Measurements from ENCODE around the gene FBXO7.

FBXO7 gene

DNA sequence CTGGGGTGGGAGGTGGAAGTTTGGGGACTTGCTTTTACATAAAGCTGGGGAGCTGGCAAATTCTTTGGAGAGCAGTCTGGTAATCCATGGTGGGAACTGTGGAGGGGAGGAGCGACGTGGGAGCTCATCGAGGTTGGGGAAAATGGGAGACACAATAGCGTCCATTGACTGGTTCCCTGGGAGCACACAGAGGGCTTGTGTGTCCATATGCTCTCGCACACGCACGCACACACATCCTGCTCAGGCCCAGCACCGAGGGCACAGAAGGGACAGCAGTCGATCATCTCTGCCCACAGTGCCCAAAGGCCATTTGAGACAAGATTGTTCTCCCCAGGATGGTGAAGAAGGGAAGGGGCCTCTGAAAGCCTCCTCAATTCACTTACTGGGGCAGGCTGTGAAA is 53.7 kb downstream of the FBXO7 start:
- no peaks in the 10 kb centered on the region for H3K36me3 ChIP-seq (ENCODE audit: control insufficient read depth in 4 of 4, insufficient read depth in 4 of 4, low read length in 3 of 4)
- no peak for DNase-seq
- no peaks in the 10 kb centered on the region for H3K9me3 ChIP-seq (ENCODE audit: control extremely low read depth in 1 of 5, control insufficient read depth in 4 of 5, insufficient read depth in 2 of 5, low read depth in 1 of 5, low read length in 4 of 5)
- H3K4me1 ChIP-seq (ENCODE audit: control extremely low read depth in 1 of 4, control insufficient read depth in 4 of 4, insufficient read depth in 4 of 4, low read length in 3 of 4) = peaks cover 0 to 4% (median 3%) of the 10 kb centered on the region in 4 experiments
- ChIA-PET POLR2A (interaction anchor here (1.0 kb wide), 1 partner anchor 266 kb away, joined by 3 read pairs; no protein-coding TSS in a partner anchor), CTCF (interaction anchor here (0.6 to 8.1 kb wide), 22 partner anchors 10 to 507 kb away, joined by 3 to 93 read pairs (median 4); no protein-coding TSS in a partner anchor)
- WGBS (ENCODE audit: insufficient coverage) = 99% methylated on average over 9 of the region's 9 CpGs
- H3K4me3 ChIP-seq (ENCODE audit: control insufficient read depth in 1 of 7, extremely low read depth in 1 of 7, insufficient read depth in 4 of 7, low read depth in 2 of 7, low read length in 6 of 7) = no peak overlapping the region
- H3K27me3 ChIP-seq (replicated peaks in 2 of 5; ENCODE audit: control insufficient read depth in 4 of 5, insufficient read depth in 5 of 5, low read length in 4 of 5) = no peaks in the 10 kb centered on the region
- H3K27ac ChIP-seq (ENCODE audit: insufficient read depth in 1 of 2, low read depth in 1 of 2, low read length in 2 of 2, poor library complexity in 1 of 2, severe bottlenecking in 2 of 2) = no peak overlapping the region

DNA sequence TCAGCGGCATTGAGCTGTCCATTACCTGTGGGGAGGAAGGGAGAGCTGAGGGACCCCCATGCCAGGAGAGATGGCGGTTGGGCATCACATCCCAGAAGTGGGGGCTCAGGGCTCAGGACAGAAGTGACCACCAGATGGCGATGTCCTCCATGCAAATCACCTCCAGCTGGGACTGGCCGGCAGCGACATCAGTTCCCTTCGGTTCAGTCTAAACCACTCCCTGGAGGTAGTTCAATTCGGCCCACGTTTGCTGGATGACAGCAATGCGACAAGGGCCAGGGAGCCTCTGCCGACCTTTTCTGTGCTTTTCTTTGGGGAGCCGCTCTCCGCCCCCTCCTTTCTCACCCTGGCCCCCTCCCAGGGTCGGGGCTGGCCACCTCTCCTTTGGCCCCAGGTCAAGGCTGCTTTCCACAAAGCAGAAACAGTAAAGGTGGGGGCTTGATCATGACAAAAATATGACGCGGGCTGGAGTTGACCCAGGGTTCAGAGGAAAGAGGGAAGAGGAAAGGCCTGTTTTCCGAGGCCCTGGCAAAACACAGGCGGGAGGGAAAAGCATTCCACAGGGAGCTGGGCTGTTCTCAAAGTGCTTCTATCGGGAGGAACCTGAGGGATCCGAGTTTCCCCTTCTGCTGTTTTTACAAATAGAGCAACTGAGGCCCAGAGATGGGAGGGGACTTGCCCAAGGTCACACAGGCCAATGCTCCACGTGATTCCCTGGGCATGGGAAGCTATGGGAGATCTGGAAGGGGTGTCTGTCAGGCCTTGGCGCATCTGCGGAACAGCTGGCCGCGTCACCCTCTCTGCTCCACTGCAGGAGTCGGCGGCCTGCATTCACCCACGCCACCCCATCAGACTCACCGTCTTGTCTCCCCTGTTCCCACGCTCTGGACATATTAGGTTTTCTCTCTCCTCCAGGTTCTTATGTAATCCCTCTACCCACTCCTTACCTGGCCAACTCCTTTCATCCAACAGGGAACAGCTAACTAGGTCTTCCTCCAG is 54.7 kb downstream of the FBXO7 start:
- H3K4me3 ChIP-seq (ENCODE audit: control insufficient read depth in 1 of 7, extremely low read depth in 1 of 7, insufficient read depth in 4 of 7, low read depth in 2 of 7, low read length in 6 of 7) = no peak overlapping the region
- CTCF ChIA-PET = interaction anchor here (0.6 to 8.1 kb wide), 29 partner anchors 10 to 528 kb away, joined by 3 to 93 read pairs (median 4); no protein-coding TSS in a partner anchor
- no peak overlapping the region for H3K27ac ChIP-seq (ENCODE audit: insufficient read depth in 1 of 2, low read depth in 1 of 2, low read length in 2 of 2, poor library complexity in 1 of 2, severe bottlenecking in 2 of 2)
- no peaks in the 10 kb centered on the region for H3K36me3 ChIP-seq (ENCODE audit: control insufficient read depth in 4 of 4, insufficient read depth in 4 of 4, low read length in 3 of 4)
- 58% methylated on average over 26 of the region's 29 CpGs for WGBS (ENCODE audit: insufficient coverage)
- DNase-seq = peak; percentile 83 to 92 (median 89)
- H3K27me3 ChIP-seq (replicated peaks in 2 of 5; ENCODE audit: control insufficient read depth in 4 of 5, insufficient read depth in 5 of 5, low read length in 4 of 5) = peaks cover 0 to 3% (median 0%) of the 10 kb centered on the region in 5 experiments
- POLR2A ChIA-PET = interaction anchor here (1.0 kb wide), 1 partner anchor 265 kb away, joined by 3 read pairs; no protein-coding TSS in a partner anchor
- peaks cover 0 to 4% (median 3%) of the 10 kb centered on the region in 4 experiments for H3K4me1 ChIP-seq (ENCODE audit: control extremely low read depth in 1 of 4, control insufficient read depth in 4 of 4, insufficient read depth in 4 of 4, low read length in 3 of 4)
- no peaks in the 10 kb centered on the region for H3K9me3 ChIP-seq (ENCODE audit: control extremely low read depth in 1 of 5, control insufficient read depth in 4 of 5, insufficient read depth in 2 of 5, low read depth in 1 of 5, low read length in 4 of 5)

DNA sequence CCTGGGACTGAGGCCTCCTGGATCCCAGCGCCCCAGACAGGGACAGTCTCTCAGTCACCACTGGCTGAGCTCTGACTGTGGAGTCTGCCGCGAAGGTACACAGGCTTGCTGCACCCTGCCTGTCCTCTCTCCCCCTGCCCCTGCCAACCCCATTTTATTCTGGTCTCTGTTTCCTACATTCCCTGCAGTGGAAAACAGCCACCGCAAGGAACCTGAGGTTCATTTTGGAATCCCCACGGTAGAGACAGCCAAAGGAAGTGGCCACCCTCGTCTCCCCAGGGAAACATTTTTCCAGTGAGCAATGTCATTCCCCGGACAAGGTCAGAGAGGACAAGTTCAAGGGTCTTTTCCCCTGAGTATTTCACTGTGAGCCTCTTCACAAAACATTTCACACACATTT is 56.6 kb downstream of the FBXO7 start:
- H3K27me3 ChIP-seq (replicated peaks in 2 of 5; ENCODE audit: control insufficient read depth in 4 of 5, insufficient read depth in 5 of 5, low read length in 4 of 5) = peaks cover 0 to 3% (median 0%) of the 10 kb centered on the region in 5 experiments
- H3K36me3 ChIP-seq (ENCODE audit: control insufficient read depth in 4 of 4, insufficient read depth in 4 of 4, low read length in 3 of 4) = no peaks in the 10 kb centered on the region
- no peak overlapping the region for H3K27ac ChIP-seq (ENCODE audit: insufficient read depth in 1 of 2, low read depth in 1 of 2, low read length in 2 of 2, poor library complexity in 1 of 2, severe bottlenecking in 2 of 2)
- DNase-seq = no peak
- no peak overlapping the region for H3K4me3 ChIP-seq (ENCODE audit: control insufficient read depth in 1 of 7, extremely low read depth in 1 of 7, insufficient read depth in 4 of 7, low read depth in 2 of 7, low read length in 6 of 7)
- 88% methylated on average over 7 of the region's 7 CpGs for WGBS (ENCODE audit: insufficient coverage)
- ChIA-PET POLR2A (interaction anchor here (0.7 kb wide), 1 partner anchor 290 kb away, joined by 3 read pairs; no protein-coding TSS in a partner anchor), CTCF (interaction anchor here (0.9 to 8.1 kb wide), 4 partner anchors 13 to 469 kb away, joined by 4 to 93 read pairs (median 36); no protein-coding TSS in a partner anchor)
- no peaks in the 10 kb centered on the region for H3K9me3 ChIP-seq (ENCODE audit: control extremely low read depth in 1 of 5, control insufficient read depth in 4 of 5, insufficient read depth in 2 of 5, low read depth in 1 of 5, low read length in 4 of 5)
- H3K4me1 ChIP-seq (ENCODE audit: control extremely low read depth in 1 of 4, control insufficient read depth in 4 of 4, insufficient read depth in 4 of 4, low read length in 3 of 4) = peaks cover 0 to 4% (median 3%) of the 10 kb centered on the region in 4 experiments

DNA sequence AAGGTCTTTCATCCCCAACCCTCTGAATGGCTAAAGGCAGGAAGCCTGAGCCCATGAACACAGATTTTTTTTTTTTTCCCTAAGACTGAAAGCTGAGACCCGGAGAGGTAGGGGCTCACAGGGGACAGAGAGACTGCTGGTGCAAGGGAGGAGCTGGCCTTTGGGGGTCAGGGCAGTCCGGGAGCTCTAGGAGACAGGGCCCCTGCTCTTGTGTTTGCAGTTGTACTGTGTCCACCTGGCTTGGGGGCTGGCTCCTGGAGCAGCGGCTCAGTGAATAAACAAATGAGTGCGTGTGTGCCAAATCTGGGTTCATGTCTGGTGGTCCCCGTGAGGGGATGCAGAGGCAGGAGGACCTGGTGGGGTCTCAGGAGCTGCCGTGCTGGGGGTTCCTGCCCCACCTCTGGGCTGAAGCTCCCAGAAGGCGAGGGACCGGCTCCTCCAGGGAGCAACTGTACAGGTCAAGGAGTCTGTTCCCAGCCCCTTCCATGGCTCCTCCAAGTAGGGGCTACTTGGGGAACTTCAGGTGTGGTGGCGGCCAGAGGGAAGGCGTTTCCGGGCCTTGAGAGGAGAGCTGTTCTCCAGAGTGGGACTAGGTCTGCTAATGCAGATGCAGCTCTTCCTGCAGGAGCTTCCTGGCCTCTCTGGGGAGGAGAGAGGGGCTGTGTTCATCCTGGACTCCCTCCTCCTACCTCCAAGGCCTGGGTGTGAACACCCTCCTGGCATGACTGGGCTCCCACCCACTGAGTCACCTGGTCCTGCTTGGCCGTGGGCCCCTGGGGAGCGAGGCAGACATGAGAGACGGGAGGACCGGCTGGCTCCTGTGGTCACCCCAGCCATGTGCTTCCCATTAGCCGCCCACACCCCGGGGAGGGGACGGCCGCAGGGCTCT is 57.6 kb downstream of the FBXO7 start:
- CTCF ChIA-PET = interaction anchor here (0.7 to 8.1 kb wide), 4 partner anchors 252 to 468 kb away, joined by 3 to 93 read pairs (median 26); no protein-coding TSS in a partner anchor
- Histone ChIP-seq H3K27ac (ENCODE audit: insufficient read depth in 1 of 2, low read depth in 1 of 2, low read length in 2 of 2, poor library complexity in 1 of 2, severe bottlenecking in 2 of 2) (no peak overlapping the region), H3K9me3 (ENCODE audit: control extremely low read depth in 1 of 5, control insufficient read depth in 4 of 5, insufficient read depth in 2 of 5, low read depth in 1 of 5, low read length in 4 of 5) (no peaks in the 10 kb centered on the region), H3K27me3 (replicated peaks in 2 of 5; ENCODE audit: control insufficient read depth in 4 of 5, insufficient read depth in 5 of 5, low read length in 4 of 5) (peaks cover 0 to 3% (median 0%) of the 10 kb centered on the region in 5 experiments), H3K4me3 (ENCODE audit: control insufficient read depth in 1 of 7, extremely low read depth in 1 of 7, insufficient read depth in 4 of 7, low read depth in 2 of 7, low read length in 6 of 7) (no peak overlapping the region), H3K4me1 (ENCODE audit: control extremely low read depth in 1 of 4, control insufficient read depth in 4 of 4, insufficient read depth in 4 of 4, low read length in 3 of 4) (peaks cover 0 to 4% (median 3%) of the 10 kb centered on the region in 4 experiments), H3K36me3 (ENCODE audit: control insufficient read depth in 4 of 4, insufficient read depth in 4 of 4, low read length in 3 of 4) (no peaks in the 10 kb centered on the region)
- WGBS (ENCODE audit: insufficient coverage) = 91% methylated on average over 13 of the region's 19 CpGs
- DNase-seq = no peak
- POLR2A ChIA-PET = no interaction called here

DNA sequence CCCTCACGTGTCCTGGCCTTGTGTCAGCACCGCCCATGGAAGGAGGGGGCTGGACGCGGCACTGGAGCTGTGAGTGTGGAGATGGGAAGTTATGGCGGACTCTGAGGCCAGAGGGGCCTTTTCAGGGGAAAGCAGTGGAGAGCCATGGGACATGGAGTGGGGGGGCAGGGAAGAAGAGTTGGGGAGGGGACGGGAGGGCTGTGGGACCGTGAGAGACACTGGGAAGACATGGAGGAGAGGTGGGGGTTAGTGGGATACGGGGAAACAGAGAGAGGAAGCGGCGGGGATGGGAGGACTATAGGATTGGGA is 58.2 kb downstream of the FBXO7 start:
- WGBS (ENCODE audit: insufficient coverage) = 95% methylated on average over 3 of the region's 10 CpGs
- peaks cover 0 to 3% (median 0%) of the 10 kb centered on the region in 5 experiments for H3K27me3 ChIP-seq (replicated peaks in 2 of 5; ENCODE audit: control insufficient read depth in 4 of 5, insufficient read depth in 5 of 5, low read length in 4 of 5)
- ChIA-PET POLR2A (no interaction called here), CTCF (interaction anchor here (0.7 to 8.1 kb wide), 2 partner anchors 252 to 264 kb away, joined by 3 to 93 read pairs; no protein-coding TSS in a partner anchor)
- peaks cover 0 to 4% (median 3%) of the 10 kb centered on the region in 4 experiments for H3K4me1 ChIP-seq (ENCODE audit: control extremely low read depth in 1 of 4, control insufficient read depth in 4 of 4, insufficient read depth in 4 of 4, low read length in 3 of 4)
- no peaks in the 10 kb centered on the region for H3K36me3 ChIP-seq (ENCODE audit: control insufficient read depth in 4 of 4, insufficient read depth in 4 of 4, low read length in 3 of 4)
- no peaks in the 10 kb centered on the region for H3K9me3 ChIP-seq (ENCODE audit: control extremely low read depth in 1 of 5, control insufficient read depth in 4 of 5, insufficient read depth in 2 of 5, low read depth in 1 of 5, low read length in 4 of 5)
- no peak overlapping the region for H3K27ac ChIP-seq (ENCODE audit: insufficient read depth in 1 of 2, low read depth in 1 of 2, low read length in 2 of 2, poor library complexity in 1 of 2, severe bottlenecking in 2 of 2)
- DNase-seq = no peak
- no peak overlapping the region for H3K4me3 ChIP-seq (ENCODE audit: control insufficient read depth in 1 of 7, extremely low read depth in 1 of 7, insufficient read depth in 4 of 7, low read depth in 2 of 7, low read length in 6 of 7)

DNA sequence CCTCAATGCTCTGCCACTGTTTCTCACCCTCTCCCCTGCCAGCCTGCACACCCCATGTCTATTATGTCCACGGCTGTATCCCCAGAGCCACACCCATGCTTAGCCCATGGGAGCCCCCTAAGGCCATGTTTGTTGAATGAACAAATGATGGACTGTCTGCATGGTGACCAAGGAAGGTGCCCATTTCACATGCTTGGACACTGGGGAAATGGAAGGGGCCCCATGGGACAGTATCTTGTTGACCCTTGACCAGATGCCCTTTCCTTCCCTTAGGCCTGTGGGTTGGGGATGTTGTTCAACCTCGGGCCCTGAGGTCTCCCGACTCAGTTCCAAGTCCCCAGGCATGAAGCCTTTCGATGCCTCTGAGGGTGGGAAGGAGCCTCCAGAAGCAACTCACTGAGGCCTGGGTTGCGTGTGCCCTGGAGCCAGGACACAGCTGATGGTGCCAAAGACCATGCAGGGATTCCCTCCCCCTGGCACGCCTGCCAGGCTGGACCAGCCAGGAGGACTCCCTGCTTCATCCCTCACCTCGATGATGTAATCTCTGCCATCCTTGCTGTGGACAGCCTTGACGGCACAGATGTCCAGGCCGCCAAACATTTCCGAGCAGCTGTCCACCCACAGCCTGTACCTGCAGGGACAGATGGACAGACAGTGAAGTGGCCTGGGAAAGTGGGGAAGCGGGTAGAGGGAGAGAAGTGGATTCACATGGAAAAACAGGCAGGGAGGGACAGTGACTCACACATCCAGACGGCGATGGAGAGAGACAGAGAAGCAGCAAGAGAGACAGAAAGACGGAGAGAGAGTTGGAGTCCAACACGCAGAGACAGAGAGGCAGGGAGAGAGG is 58.9 kb downstream of the FBXO7 start:
- Histone ChIP-seq H3K4me3 (ENCODE audit: control insufficient read depth in 1 of 7, extremely low read depth in 1 of 7, insufficient read depth in 4 of 7, low read depth in 2 of 7, low read length in 6 of 7) (no peak overlapping the region), H3K27me3 (replicated peaks in 2 of 5; ENCODE audit: control insufficient read depth in 4 of 5, insufficient read depth in 5 of 5, low read length in 4 of 5) (peaks cover 0 to 3% (median 0%) of the 10 kb centered on the region in 5 experiments), H3K9me3 (ENCODE audit: control extremely low read depth in 1 of 5, control insufficient read depth in 4 of 5, insufficient read depth in 2 of 5, low read depth in 1 of 5, low read length in 4 of 5) (no peaks in the 10 kb centered on the region), H3K27ac (ENCODE audit: insufficient read depth in 1 of 2, low read depth in 1 of 2, low read length in 2 of 2, poor library complexity in 1 of 2, severe bottlenecking in 2 of 2) (no peak overlapping the region), H3K4me1 (ENCODE audit: control extremely low read depth in 1 of 4, control insufficient read depth in 4 of 4, insufficient read depth in 4 of 4, low read length in 3 of 4) (peaks cover 0 to 4% (median 3%) of the 10 kb centered on the region in 4 experiments), H3K36me3 (ENCODE audit: control insufficient read depth in 4 of 4, insufficient read depth in 4 of 4, low read length in 3 of 4) (no peaks in the 10 kb centered on the region)
- POLR2A ChIA-PET = no interaction called here
- CTCF ChIA-PET = no interaction called here
- no peak for DNase-seq
- WGBS (ENCODE audit: insufficient coverage) = 96% methylated on average over 11 of the region's 15 CpGs

Data from common myeloid progenitor, CD34-positive (primary cell).